Right hindlimb (tissue), 1 donor: ENCODE data around the gene ENKUR.

Experiments
- DNase-seq: peaks from one replicate; pipeline ENCODE4 v3.0.0-alpha.2; 2018

ENKUR gene

GRCh38 chr10:24938525-24938924, 77.4 kb downstream of the ENKUR start:
- DNase-seq, result no peak

- no peak for DNase-seq
Observed at GRCh38 chr10:24938076-24938475, 77.9 kb downstream of the ENKUR start.

- DNase-seq, result no peak
Observed at GRCh38 chr10:24935504-24936292, 80.3 kb downstream of the ENKUR start.
